Cortex of kidney (tissue), 1 donor: ENCODE results near the gene ATOX1.

Source experiments
- DNase-seq: peaks from one replicate; lab custom pipeline; 2025; lab: John Stamatoyannopoulos, UW

ATOX1 gene

GRCh38 chr5:151770383-151771258 lies 12.2 kb upstream of the ATOX1 start:
- DNase-seq: no peak

DNA sequence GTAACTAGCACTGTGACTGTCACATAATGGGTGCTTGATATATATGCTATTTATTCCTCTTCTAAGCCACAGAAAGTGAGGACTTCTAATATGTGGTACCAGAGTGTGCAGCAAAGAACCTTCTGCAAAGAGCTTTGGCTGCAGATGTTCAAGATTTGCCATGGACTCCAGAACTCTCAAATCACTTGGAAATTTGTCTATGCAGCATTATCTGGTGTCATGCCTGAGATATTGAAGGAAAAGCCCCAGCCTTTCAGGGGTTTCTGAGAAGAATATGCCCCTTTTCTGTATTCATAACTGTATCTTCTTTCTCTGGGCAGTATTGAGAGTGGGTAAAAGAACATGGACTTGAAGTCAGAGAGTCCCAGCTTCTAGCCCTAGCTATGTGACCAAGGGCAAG lies 8.5 kb upstream of the ATOX1 start:
- no peak for DNase-seq

- DNase-seq: no peak
Measured at GRCh38 chr5:151764801-151765200, 6.4 kb upstream of the ATOX1 start.

DNA sequence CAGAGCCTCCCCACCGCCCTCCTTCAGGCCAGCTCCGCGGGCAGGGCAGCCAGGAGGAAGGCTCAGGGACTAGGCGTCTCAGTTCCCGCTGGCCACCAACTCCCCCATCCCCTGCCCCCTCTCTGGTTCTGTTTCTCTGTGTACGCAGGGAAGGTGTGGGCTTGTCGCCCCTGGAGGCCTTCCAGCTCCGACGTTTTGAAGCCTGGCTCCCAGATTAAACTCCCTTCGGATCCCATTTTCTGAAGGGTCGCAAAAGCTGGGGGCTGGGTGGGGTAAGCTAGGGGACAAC lies 346 bp downstream of the ATOX1 start:
- DNase-seq: no peak

DNA sequence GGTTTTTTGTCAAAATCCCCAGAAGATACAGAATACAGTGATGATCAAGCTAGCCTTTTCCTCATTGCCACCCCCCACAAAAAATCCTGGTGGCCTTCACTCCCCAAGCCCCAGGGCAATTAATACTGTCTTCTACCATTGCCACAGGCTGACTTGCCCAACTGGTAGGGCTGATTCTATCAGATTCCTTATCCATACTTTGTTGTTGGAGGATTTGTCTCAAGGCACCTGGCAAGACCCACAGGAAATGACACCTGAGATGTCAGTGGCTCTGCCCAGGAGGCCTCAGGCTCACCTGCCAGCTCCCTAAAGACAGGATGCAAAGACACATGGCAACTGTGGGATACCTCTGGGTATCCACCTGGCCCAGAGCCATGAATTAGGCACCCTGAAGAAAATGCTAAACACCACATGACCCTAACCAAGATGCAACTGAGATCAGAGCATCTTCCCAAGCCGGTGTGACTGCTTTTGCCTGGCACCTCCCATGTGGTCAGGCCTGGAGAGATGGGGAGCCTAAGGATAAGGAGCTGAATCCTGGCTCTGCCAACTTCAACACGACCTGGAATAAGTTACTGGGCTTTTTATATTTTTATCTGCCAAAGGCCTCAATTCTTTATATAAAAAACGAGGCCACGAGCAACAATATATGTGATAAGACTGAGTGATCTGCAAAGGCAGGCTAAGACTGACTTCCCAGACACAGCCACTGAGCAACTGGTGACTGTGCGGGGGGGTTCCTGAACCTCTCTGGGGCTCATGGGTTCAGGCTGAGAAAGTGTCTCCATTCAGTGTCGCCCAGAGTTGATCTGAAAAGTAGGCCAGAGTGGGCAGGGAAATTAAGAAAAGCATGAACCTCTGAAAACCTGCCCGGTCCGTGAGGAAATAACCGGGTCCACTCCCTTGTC lies 944 bp downstream of the ATOX1 start:
- no peak for DNase-seq

- no peak for DNase-seq
Measured at GRCh38 chr5:151755383-151755782, 3.0 kb downstream of the ATOX1 start.

DNA sequence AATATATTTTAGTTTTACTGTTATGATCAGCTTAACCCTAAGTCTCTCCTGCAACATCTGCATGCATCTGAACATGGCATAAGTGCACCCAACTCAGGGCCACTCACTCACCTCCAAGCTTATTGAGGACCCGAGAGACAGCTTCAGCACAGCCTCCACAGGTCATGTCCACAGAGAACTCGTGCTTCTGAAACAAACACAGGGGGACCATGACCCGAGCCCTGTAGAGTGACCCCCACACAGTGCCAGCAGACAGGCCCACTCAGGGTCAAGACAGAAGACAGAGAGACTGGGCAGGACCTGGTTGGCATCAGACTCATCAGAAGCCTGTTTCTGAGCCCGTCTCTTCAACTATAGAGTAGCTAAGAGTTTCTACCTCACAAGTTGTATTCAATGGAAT lies 6.8 kb downstream of the ATOX1 start:
- no peak for DNase-seq

- no peak for DNase-seq
Measured at GRCh38 chr5:151751091-151751490, 7.3 kb downstream of the ATOX1 start.

DNA sequence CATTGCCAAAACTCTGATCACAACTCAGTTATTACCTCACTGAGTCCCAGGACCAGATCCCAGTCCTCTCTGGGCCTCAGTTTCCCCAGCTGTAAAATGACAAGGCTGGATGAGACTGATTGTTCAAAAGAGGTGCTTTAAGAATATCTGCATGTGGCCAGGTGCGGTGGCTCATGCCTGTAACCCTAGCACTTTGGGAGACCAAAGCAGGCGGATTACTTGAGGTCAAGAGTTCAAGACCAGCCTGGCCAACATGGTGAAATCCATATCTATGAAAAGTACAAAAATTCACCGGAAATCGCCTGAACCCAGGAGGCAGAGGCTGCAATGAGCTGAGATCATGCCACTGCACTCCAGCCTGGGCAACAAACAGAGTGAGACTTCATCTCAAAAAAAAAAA lies 8.3 kb downstream of the ATOX1 start:
- no peak for DNase-seq

DNA sequence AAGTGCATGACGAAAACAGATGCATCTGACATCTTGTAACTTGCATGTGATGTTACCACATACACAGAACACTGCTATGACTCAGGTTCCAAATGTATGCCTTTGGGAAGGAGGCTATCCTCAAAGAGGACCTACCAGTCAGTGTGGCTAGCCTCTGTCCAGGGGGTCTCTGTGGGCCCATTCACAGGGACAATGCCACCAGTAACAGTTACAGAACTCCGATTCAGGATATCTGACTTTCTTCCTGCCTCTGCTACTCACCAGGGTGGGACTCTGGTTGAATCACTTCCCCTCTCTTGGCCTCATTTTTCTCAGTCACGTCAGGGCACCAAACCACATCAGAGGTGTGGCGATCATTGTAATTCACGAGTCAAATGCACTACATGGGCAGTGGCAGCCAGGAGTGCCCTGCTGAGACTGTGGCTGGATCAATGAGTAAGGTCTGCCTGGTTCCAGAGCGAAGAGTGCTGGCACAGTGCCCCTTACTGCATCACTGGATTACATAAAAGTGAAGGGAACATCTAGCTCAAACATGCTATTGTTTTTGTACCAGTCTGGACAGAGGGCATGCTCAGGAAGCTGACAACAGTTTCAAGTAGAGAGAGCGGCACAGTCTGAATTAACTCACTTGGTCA lies 13.2 kb downstream of the ATOX1 start:
- no peak for DNase-seq

GRCh38 chr5:151743530-151743929 lies 14.9 kb downstream of the ATOX1 start:
- no peak for DNase-seq

DNA sequence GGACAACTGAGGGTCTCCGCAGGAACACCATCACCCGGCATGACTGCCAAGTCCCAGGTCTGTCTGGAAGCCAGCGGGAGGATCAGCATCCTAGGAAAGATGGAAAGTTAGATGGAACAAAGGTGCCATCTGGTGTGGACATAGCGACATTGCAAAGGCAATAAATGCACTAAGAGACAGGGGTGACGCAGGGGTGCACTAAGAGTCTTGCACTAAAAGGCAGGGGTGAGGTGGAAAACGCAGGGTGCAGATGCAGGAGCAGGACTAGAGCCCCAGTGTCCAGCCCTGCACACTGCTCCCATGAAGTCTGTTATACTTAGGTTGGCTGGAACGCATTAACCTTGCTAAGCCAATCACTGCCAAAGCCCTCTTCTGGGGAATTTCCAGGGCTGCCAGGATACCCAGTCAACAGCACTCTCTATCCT lies 15.5 kb downstream of the ATOX1 start:
- no peak for DNase-seq

DNA sequence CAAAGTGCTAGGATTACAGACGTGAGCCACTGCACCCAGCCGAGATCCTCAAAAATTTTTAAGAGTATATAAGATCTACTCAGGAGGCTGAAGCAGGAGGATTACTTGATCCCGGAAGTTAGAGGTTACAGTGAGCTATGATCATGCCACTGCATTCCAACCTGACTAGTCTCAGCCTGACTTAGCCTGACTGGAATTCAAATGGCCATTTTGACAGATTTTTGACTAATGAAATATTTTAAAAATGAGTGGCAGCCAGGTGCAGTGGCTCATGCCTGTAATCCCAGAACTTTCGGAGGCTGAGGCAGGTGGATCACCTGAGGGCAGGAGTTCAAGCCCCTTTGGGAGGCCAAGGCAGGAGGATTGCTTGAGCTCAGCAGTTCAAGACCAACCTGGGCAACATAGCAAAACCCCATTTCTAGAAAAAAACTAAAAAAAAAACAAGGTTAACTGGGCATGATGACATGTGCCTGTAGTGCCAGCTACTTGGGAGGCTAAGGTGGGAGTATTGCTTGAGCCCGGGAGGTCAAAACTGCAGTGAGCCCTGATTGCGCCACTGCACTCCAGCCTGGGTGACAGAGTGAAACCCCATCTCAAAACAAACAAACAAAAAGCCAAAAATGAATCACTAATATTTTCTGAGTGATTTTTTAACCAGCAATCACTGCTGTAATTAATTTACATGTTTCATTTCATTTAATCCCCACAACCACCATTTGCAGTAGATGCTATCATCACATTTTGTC lies 16.6 kb downstream of the ATOX1 start:
- no peak for DNase-seq

- DNase-seq: no peak
Measured at GRCh38 chr5:151740958-151741373, 17.5 kb downstream of the ATOX1 start.

GRCh38 chr5:151740336-151740942 lies 18.0 kb downstream of the ATOX1 start:
- DNase-seq: no peak

GRCh38 chr5:151739939-151740335 lies 18.5 kb downstream of the ATOX1 start:
- no peak for DNase-seq

DNA sequence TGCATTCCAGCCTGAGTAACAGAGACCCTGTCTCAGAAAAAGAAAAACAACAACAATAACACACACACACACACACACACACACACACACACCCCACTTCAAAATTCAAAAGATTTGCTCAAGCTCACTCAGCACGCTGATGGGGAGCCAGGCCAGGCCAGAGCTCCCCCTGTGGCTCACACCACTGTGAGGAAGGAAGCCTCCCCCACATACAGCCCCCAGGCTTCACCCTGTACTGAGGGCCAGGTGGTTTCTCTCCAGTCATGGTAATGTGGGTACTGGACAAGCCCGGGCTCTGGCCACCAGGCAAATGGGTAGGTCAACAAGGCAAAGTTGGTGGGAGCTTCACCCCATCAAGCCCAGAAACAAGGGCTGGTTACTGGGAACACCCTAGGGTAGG lies 19.0 kb downstream of the ATOX1 start:
- no peak for DNase-seq

DNA sequence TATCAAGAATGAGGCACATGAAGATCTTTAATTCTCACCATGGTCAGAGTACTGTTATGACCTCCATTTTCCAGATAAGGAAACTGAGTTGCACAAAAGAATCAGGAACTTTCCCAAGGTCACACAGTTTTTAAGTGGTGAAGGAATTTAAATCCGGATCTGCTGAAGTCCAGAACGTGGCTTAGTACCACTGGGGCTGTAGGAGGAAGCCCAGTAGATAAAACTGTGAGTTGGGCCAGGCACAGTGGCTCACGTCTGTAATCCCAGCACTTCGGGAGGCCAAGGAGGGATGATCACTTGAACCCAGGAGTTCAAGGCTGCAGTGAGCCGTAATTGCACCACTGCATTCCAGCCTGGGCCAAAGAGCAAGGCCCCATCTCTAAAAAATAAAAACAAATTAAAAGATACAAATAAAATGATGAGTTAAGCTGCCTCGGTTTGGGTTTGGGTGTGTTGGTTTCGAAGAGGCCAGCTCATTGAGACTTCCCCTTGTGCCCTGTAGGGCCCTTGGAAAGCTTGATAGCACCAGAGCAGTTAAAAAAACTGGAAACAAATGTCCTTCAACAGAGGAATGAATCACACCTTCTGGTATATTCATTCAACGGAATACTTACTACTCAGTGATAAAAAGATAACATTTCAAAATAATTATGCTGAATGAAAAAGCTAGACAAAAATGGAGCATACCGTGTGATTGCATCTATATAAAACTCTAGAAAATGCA lies 20.1 kb downstream of the ATOX1 start:
- no peak for DNase-seq

DNA sequence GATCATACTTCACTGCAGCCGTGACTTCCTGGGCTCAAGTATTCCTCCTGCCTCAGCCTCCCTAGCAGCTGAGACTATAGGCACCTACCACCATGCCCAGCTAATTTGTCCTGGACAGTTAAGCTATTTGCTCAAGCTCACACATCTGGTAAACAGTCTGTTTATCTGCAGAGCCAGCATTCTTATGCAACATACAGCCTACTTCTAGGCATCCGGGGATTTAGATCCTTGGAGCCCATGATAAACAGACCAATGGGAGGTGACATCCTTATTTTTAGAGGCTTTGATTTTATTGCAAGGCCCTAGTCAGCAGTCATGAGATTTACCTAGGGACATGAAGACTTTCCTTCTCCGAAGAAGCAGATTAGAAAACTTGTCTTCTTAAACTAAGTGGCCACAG lies 21.0 kb downstream of the ATOX1 start:
- no peak for DNase-seq

DNA sequence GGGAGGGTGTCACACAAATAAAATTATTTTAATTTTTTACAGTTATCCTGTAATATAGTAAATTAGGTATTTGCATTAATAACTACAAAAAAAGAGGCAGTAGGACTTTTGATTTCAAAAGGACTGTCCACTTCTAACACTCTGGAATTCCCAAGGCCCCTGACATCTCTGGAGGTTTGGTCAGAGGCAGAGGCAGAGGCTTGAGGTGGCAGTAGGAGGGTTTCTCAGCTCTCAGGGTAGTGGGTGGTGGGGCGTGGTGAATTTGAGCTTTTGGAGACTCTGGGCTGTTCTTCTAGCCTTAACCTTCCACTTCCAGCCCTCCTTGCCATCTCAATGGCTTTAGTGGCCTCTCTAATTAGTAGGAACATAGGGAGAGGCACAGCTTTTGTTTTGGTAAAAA lies 22.8 kb downstream of the ATOX1 start:
- no peak for DNase-seq

GRCh38 chr5:151734064-151734408 lies 24.4 kb downstream of the ATOX1 start:
- no peak for DNase-seq
